ENCODE measurements around the gene TNKS1BP1. TPM values are rescaled to one million over a fixed set of nuclear protein-coding genes. Genes with fewer than 3 reads are reported as not detected.

The TNKS1BP1 gene
- total RNA-seq, 1 donor from 2014 or later, result 42.0 TPM

DNA sequence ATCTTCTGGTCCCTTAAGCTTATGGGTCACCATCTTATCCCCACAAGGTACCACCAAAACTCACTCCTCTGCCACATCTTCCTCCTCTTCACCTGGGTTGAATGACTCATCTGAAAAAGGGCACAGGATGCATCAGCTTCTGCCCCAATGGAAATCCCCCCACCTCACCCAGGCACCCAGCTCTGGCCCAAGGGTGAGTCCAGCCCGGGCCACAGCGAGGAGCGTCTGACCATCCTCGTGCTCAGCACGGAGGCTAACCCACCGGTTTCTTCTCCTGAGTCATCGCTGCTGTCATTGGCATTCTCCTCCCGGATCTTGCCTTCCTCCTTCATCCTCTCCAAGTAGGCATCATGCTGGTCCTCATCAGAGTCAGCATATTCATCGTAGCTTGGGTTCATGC lies 5.3 kb upstream of the TNKS1BP1 start:
- no peak for DNase-seq (ENCODE audit: low read depth in 2 of 2)

DNA sequence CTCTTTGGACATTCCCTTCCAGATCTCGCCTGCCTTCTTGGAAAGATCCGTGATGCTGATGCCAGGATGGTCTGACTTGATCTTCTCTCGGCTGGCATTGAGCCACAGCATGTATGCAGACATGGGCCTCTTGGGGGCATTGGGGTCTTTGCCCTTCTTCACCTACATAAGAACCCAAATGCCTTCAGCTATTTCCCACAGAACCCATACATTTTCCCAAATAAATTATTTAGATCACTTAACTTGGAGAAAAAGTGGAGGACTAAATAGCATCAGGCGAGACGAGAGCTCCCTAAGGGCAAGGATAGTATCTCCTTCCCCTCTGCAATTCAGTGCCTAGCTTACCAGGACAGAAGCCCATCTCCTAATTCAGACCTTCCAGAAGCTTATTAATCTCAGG lies 3.0 kb upstream of the TNKS1BP1 start:
- no peak for DNase-seq (ENCODE audit: low read depth in 2 of 2)

DNA sequence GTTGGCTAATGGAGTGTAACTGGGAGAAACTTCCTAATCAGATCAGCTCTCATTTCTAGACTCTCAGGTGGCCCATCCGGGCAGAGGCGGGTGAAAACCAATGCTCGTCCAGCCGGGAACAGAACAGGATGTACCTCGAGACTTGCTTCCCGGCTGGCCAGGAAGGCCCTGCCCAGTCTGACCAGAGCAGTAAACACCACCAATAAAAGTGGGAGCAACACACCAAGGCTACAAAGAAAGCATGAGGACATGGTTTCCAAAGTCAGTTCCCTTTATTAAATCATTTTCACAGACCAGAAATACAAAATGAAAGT lies 940 bp upstream of the TNKS1BP1 start:
- DNase-seq (ENCODE audit: low read depth in 2 of 2), result peak; percentile 58 to 85

DNA sequence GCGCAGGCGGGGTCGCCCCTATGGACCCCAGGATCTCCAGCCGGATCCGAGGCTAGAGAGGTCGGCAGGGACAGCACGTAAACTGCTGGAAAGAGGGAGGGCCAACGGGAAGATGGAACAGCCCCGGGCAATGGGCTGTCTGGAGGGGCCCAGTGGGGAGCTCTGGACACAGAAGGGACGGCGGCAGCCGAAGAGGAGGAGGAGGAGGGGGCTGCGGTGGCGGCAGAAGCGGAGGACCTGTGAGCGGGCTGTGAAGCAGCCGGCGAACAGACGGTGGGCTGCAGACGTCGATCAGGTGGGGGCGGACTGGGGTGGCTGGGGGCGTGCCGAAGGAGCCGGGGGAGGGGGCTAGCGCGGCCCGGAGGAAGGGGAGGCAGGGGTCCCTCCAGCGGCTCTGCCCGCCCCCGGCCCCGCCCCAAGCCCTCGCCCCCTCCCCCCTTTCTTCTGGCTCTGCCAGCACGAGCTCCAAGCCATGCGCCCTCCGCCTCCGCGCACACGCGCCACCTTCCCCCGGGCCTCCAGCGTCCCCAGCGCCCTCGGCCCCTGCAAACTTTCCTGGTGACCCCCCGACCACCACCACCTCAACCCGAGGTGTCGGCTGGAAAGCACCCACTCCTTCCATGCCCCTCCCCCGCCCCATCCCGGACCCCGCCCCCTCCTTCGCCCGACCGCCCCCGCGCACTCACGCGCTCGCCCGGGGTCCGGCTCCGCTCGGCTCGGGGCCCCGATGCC lies 432 bp downstream of the TNKS1BP1 start:
- peak in 1 of 2 donors; percentile 58 for DNase-seq (ENCODE audit: low read depth in 2 of 2)

DNA sequence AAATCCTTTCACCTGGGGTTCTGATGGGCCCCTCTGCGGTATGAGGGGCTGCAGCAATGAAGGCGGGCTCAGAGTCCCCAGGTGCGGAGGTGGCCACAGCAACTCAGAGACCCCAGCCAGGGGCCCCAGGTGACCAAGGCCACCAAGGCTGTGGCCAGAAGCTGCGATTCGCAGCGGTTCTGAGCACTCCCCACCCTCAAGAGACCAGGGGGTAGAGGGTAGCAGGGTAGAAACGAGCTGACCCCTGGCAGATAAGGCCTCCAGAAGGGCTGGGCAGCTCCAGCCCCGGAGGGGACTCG lies 948 bp downstream of the TNKS1BP1 start:
- DNase-seq (ENCODE audit: low read depth in 2 of 2), result no peak

DNA sequence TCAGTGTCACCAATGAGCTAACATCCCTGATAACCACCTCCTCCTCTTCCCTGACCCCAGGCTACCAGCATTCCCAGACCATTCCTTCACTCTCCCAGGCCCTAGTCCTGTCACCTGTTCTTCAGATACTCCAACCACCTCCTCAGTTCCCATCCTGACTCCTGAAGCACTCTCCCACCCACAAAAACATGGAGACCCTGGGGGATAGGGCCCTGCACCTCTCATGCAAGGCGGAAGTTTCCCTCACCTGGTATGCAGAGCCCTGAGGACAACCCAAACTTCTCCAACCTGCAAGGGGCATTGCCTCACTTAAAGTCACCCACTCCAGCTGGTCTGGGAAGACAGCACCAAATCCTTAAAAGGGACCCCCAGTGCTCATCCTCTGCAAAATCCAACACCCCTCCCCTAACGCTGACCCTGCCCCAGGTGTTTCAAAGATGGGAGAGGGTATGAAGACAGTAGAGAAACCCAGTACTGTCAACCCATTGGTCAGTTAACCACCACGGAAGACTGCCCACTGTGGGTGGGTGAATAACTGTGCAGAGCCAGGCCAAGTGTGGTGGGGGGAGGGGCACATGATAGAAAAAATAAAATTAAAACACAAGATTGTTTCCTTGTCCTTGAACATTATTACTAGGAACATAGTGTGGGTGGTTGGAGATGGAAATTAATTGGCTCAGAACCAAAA lies 1.4 kb downstream of the TNKS1BP1 start:
- DNase-seq (ENCODE audit: low read depth in 2 of 2), result no peak

DNA sequence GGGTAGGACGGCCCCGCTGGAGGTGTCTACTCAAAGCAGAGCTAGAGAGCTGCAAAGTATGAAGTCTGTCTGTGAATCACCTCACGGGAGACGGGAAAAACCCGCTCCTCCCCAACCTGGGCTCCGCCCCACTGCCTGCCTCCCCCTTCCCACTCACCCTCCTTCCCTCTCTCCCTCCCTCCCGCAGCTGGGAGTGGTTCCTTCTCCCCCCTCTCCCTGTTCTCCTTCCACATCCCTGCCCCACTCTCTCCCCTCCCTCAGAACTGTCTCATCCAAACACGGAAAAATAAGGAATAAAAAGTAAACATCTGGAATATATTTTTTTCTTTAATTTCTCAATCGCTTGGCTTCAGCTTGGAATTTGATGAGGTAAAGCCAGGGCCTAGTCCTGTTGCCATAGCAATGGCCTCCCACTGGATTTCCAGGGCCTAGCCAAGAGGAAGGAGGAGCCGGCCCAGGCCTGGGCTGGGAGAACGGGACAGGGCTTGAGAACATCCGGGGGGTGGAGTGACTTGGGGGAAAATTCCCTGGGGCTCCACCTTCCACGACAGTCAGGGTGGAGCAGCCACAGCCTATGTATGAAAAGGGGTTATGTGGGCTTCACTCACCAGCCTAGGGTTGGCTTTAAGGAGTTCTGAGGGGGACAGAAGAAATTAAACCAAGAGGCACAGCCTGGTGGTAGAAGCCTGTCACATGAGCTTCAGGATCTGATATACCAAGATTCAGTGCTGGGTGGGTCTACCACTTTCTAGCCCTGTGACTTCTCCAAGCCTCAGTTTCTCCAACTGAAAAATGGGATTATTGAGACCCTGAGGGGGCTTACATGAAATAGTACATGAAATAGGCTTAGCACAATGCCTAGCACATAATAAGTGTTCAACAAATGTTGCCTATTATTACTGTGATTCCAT lies 2.2 kb downstream of the TNKS1BP1 start:
- DNase-seq (ENCODE audit: low read depth in 2 of 2), result peak; percentile 77 to 88

DNA sequence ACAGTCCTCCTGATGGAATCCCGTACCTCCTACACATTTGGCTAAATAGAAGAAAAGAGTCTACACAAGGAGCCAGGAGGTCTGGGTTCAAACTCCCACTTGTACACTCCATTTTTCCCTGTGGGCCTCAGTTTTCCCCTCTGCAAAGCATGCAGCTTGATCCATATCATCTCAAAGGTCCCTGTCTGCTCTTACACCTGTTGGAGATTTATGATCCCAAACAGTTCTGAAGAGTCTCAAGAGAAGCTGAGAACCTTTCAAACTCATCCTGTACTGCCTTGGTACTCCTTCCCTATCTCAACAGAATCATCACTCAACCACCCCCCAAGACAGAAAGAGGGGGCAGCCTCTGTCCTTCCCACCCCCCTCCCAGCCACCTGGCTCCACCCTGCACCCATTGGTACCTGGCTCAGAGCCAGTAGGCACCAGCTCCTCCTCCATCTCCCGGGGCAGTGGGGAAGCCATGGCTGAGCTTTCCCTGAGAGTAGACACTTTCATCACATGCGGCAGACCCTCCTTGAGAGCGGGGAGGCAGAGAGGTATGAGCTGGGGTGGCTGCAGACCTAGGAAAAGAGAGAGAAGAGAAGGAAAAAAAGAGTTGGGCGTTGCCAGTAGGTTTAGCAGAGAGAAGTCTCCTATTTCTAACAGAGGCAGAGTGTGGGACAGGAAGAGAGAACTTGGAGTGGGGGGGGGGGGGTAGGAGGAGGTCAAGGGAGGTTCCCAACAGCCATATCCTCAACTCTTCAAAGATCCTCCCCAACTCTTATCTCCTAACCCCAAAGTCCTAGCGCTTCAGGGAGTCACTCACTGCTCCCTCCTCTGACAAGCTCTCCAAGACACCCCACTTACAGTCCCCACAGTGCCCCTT lies 3.1 kb downstream of the TNKS1BP1 start:
- no peak for DNase-seq (ENCODE audit: low read depth in 2 of 2)

DNA sequence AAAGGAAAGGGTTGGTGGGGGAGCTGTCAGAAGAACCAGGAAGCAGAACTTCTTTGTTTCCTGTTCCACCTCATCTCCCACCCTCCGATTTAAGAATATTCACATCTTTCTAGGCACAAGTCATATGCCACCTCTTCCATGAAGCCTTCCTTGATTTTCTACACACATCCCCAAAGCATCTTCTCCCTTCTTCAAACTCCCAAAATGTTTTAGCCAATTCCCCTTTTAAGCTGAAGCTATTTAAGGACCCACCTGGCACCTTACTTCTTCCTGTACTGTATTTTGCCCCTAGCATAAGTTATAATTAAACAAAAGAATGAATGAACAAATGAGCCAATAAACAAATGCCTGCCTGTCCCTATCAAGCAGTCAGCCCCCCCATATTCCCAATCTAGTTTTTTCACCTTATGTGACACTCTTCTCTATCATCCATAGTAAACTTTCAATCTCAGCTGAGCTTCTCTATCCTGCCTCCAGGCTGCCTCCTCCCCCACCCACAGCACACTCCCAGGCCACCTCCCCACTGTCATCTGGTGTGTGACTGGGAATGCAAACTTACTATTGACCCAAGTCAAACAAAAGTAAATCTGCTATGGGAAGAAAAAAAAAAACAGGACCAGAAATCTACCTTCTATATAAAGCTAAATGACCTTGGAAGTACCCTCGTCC lies 3.9 kb downstream of the TNKS1BP1 start:
- DNase-seq (ENCODE audit: low read depth in 2 of 2), result no peak

DNA sequence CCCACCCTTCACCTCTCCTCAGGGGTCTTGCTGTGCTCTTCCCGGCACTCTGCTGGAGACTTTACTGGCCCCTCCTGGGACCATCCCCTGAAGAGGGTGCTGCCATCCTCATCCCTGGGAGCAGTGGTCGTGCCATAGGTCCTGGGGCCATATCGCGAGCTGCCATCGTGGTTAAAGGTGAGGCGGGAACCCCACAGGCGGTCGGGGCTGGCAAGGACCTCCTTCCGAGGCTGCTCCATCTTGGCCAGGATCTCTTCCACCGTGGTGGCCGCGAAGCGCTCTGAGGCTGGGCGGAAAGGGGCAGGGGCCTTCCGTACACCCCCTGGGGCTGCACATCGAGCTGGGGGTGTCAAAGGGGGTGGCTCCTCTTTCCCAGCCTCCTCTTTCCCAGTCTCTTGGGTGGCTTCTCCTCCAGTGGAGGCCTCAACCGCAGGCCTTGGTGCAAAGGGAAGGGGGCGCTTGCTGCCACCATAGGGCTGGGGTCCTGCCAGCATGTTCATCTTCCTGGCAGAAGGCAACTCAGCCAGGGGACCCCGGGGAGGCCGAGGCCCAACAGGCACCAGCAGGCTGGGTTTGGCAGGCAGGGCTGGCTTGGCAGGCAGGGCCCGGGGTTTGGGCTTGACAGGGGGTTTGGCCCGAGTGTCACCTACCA lies 4.6 kb downstream of the TNKS1BP1 start:
- DNase-seq (ENCODE audit: low read depth in 2 of 2), result no peak

DNA sequence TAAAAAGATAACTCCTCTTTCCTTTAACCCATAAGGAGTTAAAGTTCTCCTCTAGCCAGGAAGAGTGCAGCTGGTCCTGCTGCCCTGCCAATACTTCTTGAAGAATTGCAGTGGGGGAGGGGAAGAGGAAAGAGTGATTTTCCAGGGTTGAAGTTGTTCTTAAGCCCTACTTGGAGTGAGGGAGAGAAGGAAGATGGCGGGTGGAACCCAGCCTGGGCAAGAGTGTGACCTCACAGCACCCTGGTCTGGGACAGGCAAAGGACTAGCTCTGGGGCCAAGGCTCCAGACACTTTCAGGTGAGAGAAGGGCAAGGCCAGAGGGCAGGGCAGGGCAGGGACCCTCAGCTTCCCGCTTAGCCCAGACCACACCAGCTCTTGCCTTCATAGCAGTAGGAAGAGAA lies 6.6 kb downstream of the TNKS1BP1 start:
- peak in 1 of 2 donors; percentile 32 for DNase-seq (ENCODE audit: low read depth in 2 of 2)

DNA sequence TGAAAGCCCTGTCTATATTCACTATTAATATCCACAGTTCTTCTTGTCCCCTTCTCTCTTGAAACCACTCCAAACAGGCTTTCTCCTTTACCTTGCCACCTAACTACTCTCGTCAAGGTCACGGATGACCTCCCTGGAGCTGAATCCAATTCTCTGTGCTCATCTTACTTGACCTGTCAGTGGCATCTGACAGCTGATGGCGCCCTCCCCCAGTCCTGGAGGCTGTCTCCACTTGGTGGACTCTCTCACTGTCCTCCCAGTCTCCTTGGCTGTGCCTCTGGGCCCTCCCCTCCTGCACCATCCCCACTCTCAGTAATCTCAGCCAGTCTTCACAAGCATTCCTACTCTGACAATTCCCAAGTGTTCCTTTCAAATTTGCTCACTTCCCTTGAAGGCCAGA lies 8.7 kb downstream of the TNKS1BP1 start:
- DNase-seq (ENCODE audit: low read depth in 2 of 2), result no peak

DNA sequence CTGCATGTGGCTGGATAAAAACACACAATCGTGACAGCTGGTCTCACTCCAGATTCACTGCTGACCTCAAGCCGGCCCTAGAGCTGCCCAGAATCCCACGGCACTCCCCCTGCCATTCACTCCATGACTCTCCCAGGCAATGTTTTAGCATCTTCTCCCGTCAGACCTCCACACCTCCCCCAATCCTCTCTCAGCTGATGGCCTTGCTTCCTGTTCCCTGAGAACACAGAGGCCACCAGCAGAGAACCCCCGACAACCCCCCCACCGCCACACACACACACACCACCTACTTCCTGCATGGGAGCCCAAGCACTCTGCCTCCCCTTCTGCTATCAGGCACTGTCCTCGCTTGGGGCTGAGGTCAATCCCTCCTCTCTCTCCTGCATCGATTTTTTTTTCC lies 9.3 kb downstream of the TNKS1BP1 start:
- peak in 1 of 2 donors; percentile 52 for DNase-seq (ENCODE audit: low read depth in 2 of 2)

DNA sequence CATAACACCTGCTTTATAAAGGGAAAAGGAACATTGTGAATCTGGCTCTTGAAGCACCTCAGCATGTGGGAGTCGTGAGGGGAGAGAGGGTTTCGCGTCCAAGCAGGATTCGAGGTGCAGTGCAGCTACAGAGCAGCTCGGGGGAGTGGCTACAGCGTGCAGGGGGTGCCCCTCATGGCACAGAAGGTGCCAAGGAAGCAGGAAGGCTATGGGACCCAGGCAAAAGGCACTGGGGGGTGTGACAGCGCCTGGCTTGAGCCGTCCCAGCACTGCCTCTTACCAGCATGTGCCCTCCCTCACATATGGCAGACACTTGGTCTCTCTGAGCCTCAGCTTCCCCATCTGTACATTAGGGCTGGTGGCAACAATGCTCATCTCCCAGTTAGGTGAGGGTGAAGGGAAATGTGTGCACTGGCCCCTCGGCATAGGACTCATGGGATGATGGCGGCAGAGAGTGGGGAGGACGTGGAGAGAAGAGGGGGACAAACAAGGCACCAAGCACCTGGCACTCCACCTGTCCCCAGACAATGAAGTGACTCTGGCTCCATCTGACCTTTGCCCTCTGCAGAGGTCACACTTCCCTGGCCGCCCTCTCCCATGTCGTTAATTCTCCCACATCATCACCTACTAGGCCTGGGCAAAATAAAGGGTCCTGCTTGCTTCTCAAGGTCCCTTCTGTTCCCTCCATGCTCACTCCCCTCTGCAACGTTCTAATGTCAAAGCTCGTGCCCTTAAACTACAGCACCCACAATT lies 10.4 kb downstream of the TNKS1BP1 start:
- no peak for DNase-seq (ENCODE audit: low read depth in 2 of 2)

DNA sequence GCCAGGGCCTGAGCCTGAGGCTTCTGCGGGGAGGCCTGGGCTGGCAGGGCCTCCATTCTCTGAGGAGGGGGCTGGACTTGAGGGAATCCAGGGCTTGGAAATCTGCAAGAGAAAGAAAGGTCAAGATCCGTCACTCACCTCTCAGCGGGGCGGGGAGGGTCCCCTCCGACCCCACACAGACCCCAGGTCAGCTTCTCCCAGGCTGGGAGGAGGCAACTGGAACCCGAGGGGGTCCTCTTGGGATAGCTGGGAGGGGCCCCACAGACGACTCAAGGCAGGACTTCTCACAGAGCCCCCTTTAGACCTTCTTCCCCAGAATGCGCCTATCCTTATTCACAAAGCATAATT lies 11.0 kb downstream of the TNKS1BP1 start:
- DNase-seq (ENCODE audit: low read depth in 2 of 2), result no peak

DNA sequence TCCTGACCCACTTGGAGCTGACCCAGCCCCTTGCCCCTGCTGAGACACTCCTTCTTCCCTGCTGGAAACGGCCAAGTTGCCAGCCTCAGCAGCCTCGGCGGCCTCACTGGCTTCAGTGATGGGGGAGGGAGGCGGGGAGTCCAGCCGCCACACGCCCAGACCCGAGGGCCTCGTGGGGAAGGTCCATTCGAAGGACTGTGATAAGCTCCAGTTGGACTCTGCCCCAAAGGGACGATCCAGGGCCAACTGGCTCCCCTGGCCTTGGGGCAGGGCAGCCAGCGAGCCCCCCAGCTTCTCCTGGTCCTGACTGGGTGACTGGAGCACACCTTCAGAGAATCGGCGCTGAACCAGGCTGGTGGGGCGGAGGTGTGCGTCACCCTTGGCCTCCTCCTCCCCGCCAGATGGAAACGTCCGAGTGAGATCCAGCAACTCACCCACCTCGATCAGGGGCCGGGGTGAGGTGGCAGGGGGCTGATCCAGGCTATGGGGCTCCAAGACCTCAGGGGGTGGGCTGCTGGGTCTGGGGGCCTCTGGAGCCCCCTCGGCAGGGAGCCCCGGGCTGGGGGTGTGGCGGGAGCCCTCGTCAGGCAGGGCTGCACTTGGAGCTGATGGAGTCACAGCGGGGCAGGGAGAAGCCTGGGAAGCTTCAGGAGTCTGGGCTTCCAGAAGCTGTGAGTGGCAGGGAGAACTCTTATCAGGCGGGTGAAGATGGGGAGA lies 11.5 kb downstream of the TNKS1BP1 start:
- no peak for DNase-seq (ENCODE audit: low read depth in 2 of 2)

DNA sequence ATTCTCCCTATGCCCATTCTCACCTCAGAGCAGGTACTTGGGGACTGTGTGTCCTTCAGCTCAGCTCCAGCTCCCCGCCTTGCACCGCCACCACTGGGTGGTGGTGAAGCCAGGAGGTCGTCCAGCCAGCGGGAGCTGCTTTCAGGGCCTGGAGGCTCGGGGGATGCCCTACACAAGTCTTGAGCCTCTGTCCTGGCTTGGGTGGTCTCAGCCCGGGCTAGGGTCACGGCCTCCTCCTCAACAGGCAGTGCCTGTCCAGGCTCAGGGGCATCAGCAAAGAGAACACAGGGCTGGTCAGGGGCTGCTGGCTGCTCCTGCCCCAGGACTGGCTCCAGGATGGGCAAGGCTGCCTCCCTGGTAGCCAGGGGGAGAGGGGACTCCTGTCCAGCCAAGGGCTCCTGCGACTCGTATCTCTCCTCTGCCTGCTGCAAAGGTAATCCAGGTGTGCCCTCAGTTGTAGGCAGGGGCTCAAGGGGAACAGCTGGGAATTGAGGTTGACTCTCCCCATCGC lies 12.2 kb downstream of the TNKS1BP1 start:
- DNase-seq (ENCODE audit: low read depth in 2 of 2), result no peak

DNA sequence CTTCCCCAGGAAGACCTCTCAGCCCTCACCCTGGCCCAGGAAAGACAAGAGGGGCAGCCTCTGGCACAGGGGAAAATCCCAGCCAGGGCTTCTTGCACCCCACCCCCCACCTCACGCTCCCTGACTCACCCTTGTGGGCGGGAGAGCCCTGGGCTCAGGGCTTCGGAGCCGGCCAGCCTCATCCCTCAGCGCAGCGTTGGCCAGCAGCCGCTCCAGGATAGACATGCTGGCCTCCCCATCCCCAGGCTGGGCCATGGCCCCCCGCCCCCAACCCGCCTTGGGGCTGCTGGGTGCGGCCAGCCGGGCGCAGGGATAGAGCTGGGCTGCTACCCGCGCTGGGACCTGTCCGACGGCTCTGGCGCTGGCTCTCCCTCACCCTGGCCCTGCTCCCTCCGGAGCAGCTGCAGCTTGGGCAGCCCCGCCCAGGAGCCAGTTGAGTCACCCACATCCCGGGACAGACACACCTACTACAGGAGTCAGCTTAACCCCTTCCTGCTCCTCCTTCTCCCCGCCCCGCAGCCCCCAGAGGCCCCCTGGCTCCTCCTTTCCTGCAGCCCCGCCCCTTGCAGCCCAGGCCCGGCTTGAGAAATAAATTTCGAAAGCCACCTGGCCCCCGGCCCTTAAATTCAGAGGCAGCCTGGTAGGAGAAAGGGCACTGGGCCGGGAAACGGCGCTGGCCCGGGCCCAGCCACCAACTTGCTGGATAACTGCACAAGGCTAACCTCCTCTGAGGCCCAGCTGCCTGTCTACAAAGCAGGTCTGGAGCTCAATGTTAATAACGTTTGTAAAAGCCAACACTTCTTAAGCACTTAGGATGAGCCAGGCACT lies 13.4 kb downstream of the TNKS1BP1 start:
- peak; percentile 73 to 96 for DNase-seq (ENCODE audit: low read depth in 2 of 2)

Measured in dermis microvascular lymphatic vessel endothelial cell (primary cell).